Measurements from ENCODE around the gene MINDY3. TPM values are rescaled to one million over a fixed set of nuclear protein-coding genes. Genes with fewer than 3 reads are reported as not detected.

MINDY3 gene
- total and polyA plus RNA-seq, 3 experiments from 2014 or later, result 4.6 to 24.4 (median 23.4) TPM

GRCh38 chr10:15759265-15759664 is 101.0 kb downstream of the MINDY3 start:
- Mint-ChIP-seq H3K36me3 (peaks cover 0 to 4% (median 0%) of the 10 kb centered on the region in 3 donors), H3K27me3 (peaks cover 7 to 15% of the 10 kb centered on the region in 2 donors), H3K27ac (no peak overlapping the region), H3K9me3 (peaks cover 5 to 8% (median 8%) of the 10 kb centered on the region in 5 donors), H3K4me3 (no peak overlapping the region), H3K4me1 (no peaks in the 10 kb centered on the region)
- Histone ChIP-seq H3K27me3 (ENCODE audit: insufficient read depth, low read length, poor library complexity, severe bottlenecking) (no peaks in the 10 kb centered on the region), H3K9me3 (ENCODE audit: low read length) (no peaks in the 10 kb centered on the region), H3K27ac (ENCODE audit: low read depth, low read length) (no peak overlapping the region), H3K4me1 (ENCODE audit: insufficient read depth, low read length) (no peaks in the 10 kb centered on the region), H3K36me3 (ENCODE audit: insufficient read depth, low read length) (no peaks in the 10 kb centered on the region), H3K4me3 (ENCODE audit: low read length) (no peak overlapping the region)
- POLR2A ChIA-PET, result no interaction called here
- CTCF ChIA-PET, result no interaction called here
- DNase-seq, result no peak

GRCh38 chr10:15758618-15759017 is 101.7 kb downstream of the MINDY3 start:
- no peaks in the 10 kb centered on the region for H3K4me1 ChIP-seq (ENCODE audit: insufficient read depth, low read length)
- DNase-seq, result no peak
- Mint-ChIP-seq H3K36me3 (peaks cover 0 to 4% (median 0%) of the 10 kb centered on the region in 3 donors), H3K9me3 (peaks cover 4 to 8% (median 6%) of the 10 kb centered on the region in 5 donors), H3K27me3 (peaks cover 7 to 15% of the 10 kb centered on the region in 2 donors), H3K4me3 (no peak overlapping the region), H3K27ac (no peak overlapping the region), H3K4me1 (no peaks in the 10 kb centered on the region)
- no peaks in the 10 kb centered on the region for H3K36me3 ChIP-seq (ENCODE audit: insufficient read depth, low read length)
- H3K27ac ChIP-seq (ENCODE audit: low read depth, low read length), result no peak overlapping the region
- no peaks in the 10 kb centered on the region for H3K9me3 ChIP-seq (ENCODE audit: low read length)
- CTCF ChIA-PET, result no interaction called here
- no peak overlapping the region for H3K4me3 ChIP-seq (ENCODE audit: low read length)
- POLR2A ChIA-PET, result no interaction called here
- no peaks in the 10 kb centered on the region for H3K27me3 ChIP-seq (ENCODE audit: insufficient read depth, low read length, poor library complexity, severe bottlenecking)

- H3K36me3 ChIP-seq (ENCODE audit: insufficient read depth, low read length), result no peaks in the 10 kb centered on the region
- no peaks in the 10 kb centered on the region for H3K9me3 ChIP-seq (ENCODE audit: low read length)
- ChIA-PET POLR2A (no interaction called here), CTCF (no interaction called here)
- Mint-ChIP-seq H3K27ac (no peak overlapping the region), H3K36me3 (no peaks in the 10 kb centered on the region), H3K4me1 (no peaks in the 10 kb centered on the region), H3K4me3 (no peak overlapping the region), H3K27me3 (peaks cover 2 to 24% of the 10 kb centered on the region in 2 donors), H3K9me3 (no peaks in the 10 kb centered on the region)
- no peak for DNase-seq
- H3K4me3 ChIP-seq (ENCODE audit: low read length), result no peak overlapping the region
- no peak overlapping the region for H3K27ac ChIP-seq (ENCODE audit: low read depth, low read length)
- H3K27me3 ChIP-seq (ENCODE audit: insufficient read depth, low read length, poor library complexity, severe bottlenecking), result no peaks in the 10 kb centered on the region
- H3K4me1 ChIP-seq (ENCODE audit: insufficient read depth, low read length), result no peaks in the 10 kb centered on the region
These were observed 105.4 kb downstream of the MINDY3 start for GRCh38 chr10:15754937-15755336.

- Mint-ChIP-seq H3K4me3 (no peak overlapping the region), H3K27ac (no peak overlapping the region), H3K9me3 (no peaks in the 10 kb centered on the region), H3K27me3 (peaks cover 2 to 27% of the 10 kb centered on the region in 2 donors), H3K4me1 (no peaks in the 10 kb centered on the region), H3K36me3 (no peaks in the 10 kb centered on the region)
- H3K27me3 ChIP-seq (ENCODE audit: insufficient read depth, low read length, poor library complexity, severe bottlenecking), result no peaks in the 10 kb centered on the region
- CTCF ChIA-PET, result no interaction called here
- no peak overlapping the region for H3K27ac ChIP-seq (ENCODE audit: low read depth, low read length)
- POLR2A ChIA-PET, result no interaction called here
- no peak for DNase-seq
- H3K9me3 ChIP-seq (ENCODE audit: low read length), result no peaks in the 10 kb centered on the region
- no peaks in the 10 kb centered on the region for H3K36me3 ChIP-seq (ENCODE audit: insufficient read depth, low read length)
- no peaks in the 10 kb centered on the region for H3K4me1 ChIP-seq (ENCODE audit: insufficient read depth, low read length)
- H3K4me3 ChIP-seq (ENCODE audit: low read length), result no peak overlapping the region
These were observed 109.3 kb downstream of the MINDY3 start for GRCh38 chr10:15751046-15751445.

- peaks cover 4 to 20% of the 10 kb centered on the region in 2 donors for H3K27me3 Mint-ChIP-seq
- H3K4me3 ChIP-seq (ENCODE audit: low read length), result no peak overlapping the region
- H3K9me3 ChIP-seq (ENCODE audit: low read length), result no peaks in the 10 kb centered on the region
- H3K36me3 ChIP-seq (ENCODE audit: insufficient read depth, low read length), result no peaks in the 10 kb centered on the region
- no peak for DNase-seq
- peak overlapping the region in 1 of 8 donors; percentile 84 for H3K27ac Mint-ChIP-seq
- CTCF ChIA-PET, result no interaction called here
- no peaks in the 10 kb centered on the region for H3K36me3 Mint-ChIP-seq
- POLR2A ChIA-PET, result no interaction called here
- no peaks in the 10 kb centered on the region for H3K4me1 Mint-ChIP-seq
- H3K27me3 ChIP-seq (ENCODE audit: insufficient read depth, low read length, poor library complexity, severe bottlenecking), result no peaks in the 10 kb centered on the region
- no peak overlapping the region for H3K27ac ChIP-seq (ENCODE audit: low read depth, low read length)
- no peak overlapping the region for H3K4me3 Mint-ChIP-seq
- no peaks in the 10 kb centered on the region for H3K9me3 Mint-ChIP-seq
- no peaks in the 10 kb centered on the region for H3K4me1 ChIP-seq (ENCODE audit: insufficient read depth, low read length)
These were observed 112.2 kb downstream of the MINDY3 start for GRCh38 chr10:15748126-15748525.

GRCh38 chr10:15747632-15748031 is 112.7 kb downstream of the MINDY3 start:
- CTCF ChIA-PET, result no interaction called here
- Mint-ChIP-seq H3K4me1 (no peaks in the 10 kb centered on the region), H3K9me3 (no peaks in the 10 kb centered on the region), H3K4me3 (no peak overlapping the region), H3K27ac (peak overlapping the region in 1 of 8 donors; percentile 74), H3K36me3 (no peaks in the 10 kb centered on the region), H3K27me3 (peaks cover 4 to 15% of the 10 kb centered on the region in 2 donors)
- Histone ChIP-seq H3K27ac (ENCODE audit: low read depth, low read length) (no peak overlapping the region), H3K36me3 (ENCODE audit: insufficient read depth, low read length) (no peaks in the 10 kb centered on the region), H3K27me3 (ENCODE audit: insufficient read depth, low read length, poor library complexity, severe bottlenecking) (no peaks in the 10 kb centered on the region), H3K4me1 (ENCODE audit: insufficient read depth, low read length) (no peaks in the 10 kb centered on the region), H3K9me3 (ENCODE audit: low read length) (no peaks in the 10 kb centered on the region), H3K4me3 (ENCODE audit: low read length) (no peak overlapping the region)
- no peak for DNase-seq
- POLR2A ChIA-PET, result no interaction called here

- Mint-ChIP-seq H3K36me3 (no peaks in the 10 kb centered on the region), H3K4me3 (no peak overlapping the region), H3K27me3 (peaks cover 4 to 14% of the 10 kb centered on the region in 2 donors), H3K4me1 (no peaks in the 10 kb centered on the region), H3K9me3 (no peaks in the 10 kb centered on the region), H3K27ac (no peak overlapping the region)
- no peaks in the 10 kb centered on the region for H3K27me3 ChIP-seq (ENCODE audit: insufficient read depth, low read length, poor library complexity, severe bottlenecking)
- H3K27ac ChIP-seq (ENCODE audit: low read depth, low read length), result no peak overlapping the region
- no peak overlapping the region for H3K4me3 ChIP-seq (ENCODE audit: low read length)
- ChIA-PET CTCF (no interaction called here), POLR2A (no interaction called here)
- no peaks in the 10 kb centered on the region for H3K9me3 ChIP-seq (ENCODE audit: low read length)
- H3K4me1 ChIP-seq (ENCODE audit: insufficient read depth, low read length), result no peaks in the 10 kb centered on the region
- no peak for DNase-seq
- H3K36me3 ChIP-seq (ENCODE audit: insufficient read depth, low read length), result no peaks in the 10 kb centered on the region
These were observed 114.6 kb downstream of the MINDY3 start for GRCh38 chr10:15745751-15746150.

GRCh38 chr10:15744217-15744865 is 116.0 kb downstream of the MINDY3 start:
- no peaks in the 10 kb centered on the region for H3K36me3 ChIP-seq (ENCODE audit: insufficient read depth, low read length)
- H3K9me3 ChIP-seq (ENCODE audit: low read length), result no peaks in the 10 kb centered on the region
- POLR2A ChIA-PET, result no interaction called here
- H3K27me3 Mint-ChIP-seq, result peaks cover 4 to 11% of the 10 kb centered on the region in 2 donors
- no peaks in the 10 kb centered on the region for H3K4me1 ChIP-seq (ENCODE audit: insufficient read depth, low read length)
- H3K27ac Mint-ChIP-seq, result no peak overlapping the region
- no peaks in the 10 kb centered on the region for H3K36me3 Mint-ChIP-seq
- CTCF ChIA-PET, result no interaction called here
- H3K27ac ChIP-seq (ENCODE audit: low read depth, low read length), result no peak overlapping the region
- no peaks in the 10 kb centered on the region for H3K27me3 ChIP-seq (ENCODE audit: insufficient read depth, low read length, poor library complexity, severe bottlenecking)
- H3K4me1 Mint-ChIP-seq, result no peaks in the 10 kb centered on the region
- no peak overlapping the region for H3K4me3 Mint-ChIP-seq
- H3K9me3 Mint-ChIP-seq, result no peaks in the 10 kb centered on the region
- no peak overlapping the region for H3K4me3 ChIP-seq (ENCODE audit: low read length)
- DNase-seq, result peak in 1 of 5 donors; percentile 3

All from CD8-positive, alpha-beta memory T cell (primary cell).